Stimulated activated CD4-positive, alpha-beta T cell treated with anti-CD3 and anti-CD28 coated beads, TNF-alpha, amount 100 ng/mL, for 1 hour (primary cell): ENCODE measurements around the gene NDUFA8.

ENCODE experiments used
- DNase-seq, 3 donors: peaks; one replicate each; pipeline ENCODE4 v3.0.0-alpha.2; 2020; ENCODE audit warnings: low read depth in 3 of 3, low spot score in 1 of 3

The NDUFA8 gene

DNA sequence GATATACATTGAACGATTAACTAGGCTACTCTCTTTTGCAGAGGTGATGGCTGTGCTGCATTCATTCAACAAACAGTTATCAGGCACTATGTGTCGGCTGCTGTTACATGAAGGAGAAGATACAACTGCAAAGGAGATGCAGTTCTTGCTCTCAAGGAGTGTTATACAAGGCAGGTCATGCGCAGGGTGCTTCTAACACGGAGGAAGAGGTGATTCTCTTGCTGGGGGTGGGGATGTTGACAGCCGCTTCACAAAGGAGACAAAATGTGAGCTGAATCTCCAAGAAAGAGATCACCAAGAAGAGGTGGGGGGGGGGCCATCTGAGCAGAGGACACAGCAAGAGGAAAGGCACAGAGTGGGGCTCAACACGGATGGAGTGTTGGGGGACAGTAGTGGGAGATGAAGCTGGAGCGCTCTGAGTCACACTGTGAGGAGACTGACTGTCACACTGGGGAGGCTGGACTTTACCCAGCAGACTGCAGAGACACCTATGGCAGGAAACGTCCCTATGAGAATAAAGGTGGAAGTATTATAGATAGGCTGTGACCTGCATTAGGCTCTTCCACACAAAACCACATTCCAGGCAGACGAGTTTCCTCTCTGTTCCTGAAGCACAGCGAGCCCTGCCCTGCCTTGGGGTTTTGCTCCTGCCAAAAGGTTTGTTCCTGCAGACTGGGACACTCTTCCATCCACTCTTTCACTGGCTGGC is 20.9 kb downstream of the NDUFA8 start:
- DNase-seq: no peak

- no peak for DNase-seq
These were observed 24.1 kb downstream of the NDUFA8 start for GRCh38 chr9:122135529-122135859.

DNA sequence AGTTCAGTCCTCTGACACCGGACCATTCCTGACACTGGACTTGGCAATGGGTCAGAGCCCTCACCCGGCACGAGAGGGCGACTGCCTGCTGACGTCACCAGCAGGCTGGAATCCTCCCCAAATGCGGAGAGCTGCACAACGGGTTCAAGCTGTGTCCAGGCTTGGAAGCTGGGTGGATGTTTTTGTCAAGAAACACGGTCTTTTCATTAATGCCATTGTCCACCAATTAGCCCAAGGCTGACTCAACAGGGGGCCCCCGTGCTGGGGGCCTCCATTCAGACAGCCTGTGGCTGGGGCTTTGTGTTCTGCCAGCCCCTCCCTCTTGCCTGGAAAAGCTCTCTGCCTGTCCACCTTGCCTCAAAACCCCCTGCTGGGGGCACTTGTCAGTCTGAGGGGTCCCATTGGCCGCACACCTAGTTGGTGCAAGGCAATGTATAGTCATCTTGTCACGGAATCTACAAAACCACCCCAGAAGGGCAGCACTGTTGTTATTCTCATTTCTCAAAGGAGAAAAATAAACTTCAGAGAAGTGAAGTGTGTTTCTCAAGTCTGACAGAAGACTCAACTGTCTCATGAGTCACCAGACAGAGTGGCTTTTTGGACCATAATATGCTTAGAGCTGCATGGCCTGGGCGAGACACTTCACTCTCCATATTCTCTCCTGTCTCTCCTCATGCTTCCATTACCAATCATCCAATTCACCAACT is 24.6 kb downstream of the NDUFA8 start:
- DNase-seq: no peak

GRCh38 chr9:122133984-122134535 is 25.5 kb downstream of the NDUFA8 start:
- no peak for DNase-seq

DNA sequence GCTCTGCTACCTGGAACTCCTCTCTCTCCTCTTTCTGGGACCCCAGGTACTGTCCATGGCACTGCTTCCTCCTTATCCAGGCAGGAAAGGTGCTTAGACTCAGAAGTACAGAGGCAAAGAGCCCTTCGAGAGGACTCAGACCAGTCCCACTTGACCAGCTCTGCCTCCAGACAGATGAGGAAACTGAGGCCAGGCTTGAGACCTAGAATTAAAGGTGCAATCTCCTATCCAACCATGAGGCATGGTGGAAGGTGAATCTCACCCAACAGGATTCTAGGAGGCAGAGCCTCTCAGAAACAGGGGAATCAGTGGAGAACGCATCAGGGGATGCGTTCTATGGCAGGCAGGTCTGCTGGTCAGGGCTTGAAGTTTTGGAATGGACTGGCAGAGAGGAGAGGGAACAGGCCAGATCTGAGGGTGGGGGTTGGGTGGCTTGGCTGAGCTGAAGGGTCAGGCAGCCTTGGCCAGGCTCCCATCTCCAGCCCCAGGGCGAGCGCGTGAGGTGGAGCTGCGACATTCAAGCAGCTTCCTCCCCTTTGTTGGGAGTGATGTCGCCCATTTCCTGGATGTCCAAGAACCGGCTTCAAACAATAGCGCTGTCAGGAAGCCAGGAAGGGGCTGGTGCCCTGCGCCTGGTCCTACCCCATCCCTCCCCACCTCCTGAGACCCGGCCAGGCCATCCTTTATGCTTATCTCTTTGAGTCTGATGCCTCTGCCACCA is 26.2 kb downstream of the NDUFA8 start:
- no peak for DNase-seq

DNA sequence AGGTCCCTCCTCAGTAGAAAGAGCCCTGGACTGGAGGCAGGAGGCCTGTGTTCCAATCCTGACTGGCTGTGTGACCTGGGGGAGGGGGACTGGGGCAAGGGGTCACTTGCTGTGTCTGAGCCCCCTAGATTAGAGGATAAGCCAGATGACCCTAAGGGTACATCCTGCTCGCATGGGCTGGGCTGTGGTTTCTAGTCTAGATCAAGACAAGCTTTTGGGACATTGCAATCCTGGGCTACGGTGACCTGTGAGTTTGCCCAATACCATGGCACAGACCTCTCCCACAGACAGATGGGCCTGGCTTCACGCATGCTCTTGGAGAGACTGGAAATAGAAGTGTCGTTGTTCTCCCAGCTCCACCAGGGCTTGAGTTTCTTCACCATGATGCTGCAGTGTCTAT is 27.0 kb downstream of the NDUFA8 start:
- no peak for DNase-seq

GRCh38 chr9:122131401-122132001 is 28.1 kb downstream of the NDUFA8 start:
- no peak for DNase-seq

DNA sequence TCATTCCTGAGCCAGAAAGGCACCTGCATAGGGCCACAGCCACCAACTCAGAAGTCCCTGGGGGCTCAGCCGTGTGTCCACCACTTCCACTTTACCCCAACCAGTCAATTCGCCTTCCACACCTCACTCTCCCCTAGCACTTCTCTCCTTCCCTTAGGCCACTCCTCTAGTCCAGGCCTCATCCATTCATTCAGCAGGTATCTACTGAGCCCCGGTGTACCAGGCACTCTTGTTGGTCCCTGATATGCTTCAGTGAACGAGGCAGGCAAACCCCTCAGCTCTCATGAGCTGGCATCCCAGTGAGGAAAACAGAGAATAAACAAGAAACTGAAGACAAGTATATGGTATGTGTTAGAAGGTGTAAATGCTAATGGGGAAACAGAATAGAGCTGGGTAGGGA is 28.7 kb downstream of the NDUFA8 start:
- DNase-seq: no peak

- no peak for DNase-seq
These were observed 29.6 kb downstream of the NDUFA8 start for GRCh38 chr9:122129969-122130368.

DNA sequence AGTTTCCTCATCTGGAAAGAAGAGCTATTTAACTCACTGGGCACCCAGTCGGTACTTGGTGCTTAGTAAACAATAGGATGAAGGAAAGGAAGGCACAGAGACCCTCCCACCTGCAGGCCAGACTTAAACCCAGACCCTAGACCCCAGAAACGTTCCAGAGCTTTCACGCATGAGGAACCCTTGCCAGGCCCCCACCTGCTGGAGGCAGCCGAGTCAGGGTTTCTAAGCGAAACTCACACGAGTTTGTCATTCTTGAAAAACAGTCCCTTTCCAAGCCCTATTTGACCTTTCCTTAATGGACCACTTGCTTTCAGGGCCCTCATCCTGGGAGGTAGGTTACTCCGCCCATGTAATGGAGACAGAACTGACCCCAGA is 30.6 kb downstream of the NDUFA8 start:
- DNase-seq: no peak

DNA sequence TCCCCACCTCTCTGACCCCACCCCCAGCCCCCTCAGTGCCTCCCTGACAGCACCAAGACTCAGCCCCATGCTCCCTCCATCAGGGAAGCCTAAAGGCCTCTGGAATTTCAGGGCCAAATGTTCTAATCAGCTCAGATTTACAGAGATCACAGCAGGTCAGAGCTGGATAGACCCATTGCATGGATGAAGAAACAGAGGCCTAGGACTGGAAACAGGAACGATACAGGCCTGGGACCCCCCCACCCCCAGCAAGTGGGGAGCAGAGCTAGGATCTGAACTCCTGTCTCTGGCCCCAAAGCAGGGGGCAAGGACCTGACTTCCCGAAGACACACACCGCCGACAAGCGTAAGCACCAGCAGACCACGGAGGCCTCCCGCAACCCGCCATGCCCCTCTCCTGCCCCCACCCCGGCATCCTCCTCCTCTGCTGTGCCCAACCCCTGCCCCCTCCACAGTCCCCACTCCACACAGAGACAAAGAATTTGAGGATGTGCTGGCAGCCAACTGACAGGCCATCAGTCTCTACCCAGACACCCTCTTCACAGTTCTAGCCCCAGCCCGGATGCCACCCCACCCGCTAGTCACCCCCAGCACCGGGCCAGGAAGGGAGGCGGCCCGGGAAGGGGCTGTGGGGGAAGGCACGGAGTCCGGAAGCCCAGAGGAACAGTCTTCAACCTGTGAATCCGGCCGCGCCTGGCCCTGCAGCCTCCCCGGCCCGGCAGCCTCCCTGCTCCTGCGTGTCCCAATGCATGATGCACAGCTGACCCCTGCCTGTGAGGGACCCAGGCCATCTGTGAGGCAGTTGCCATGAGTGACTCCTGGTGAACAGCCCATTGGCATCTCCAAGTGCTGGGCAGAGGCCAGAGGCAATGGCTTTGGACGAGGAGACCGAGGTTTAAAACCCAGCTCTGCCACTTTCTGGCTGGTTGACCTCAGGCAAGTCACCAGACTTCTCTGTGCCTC is 31.3 kb downstream of the NDUFA8 start:
- no peak for DNase-seq

DNA sequence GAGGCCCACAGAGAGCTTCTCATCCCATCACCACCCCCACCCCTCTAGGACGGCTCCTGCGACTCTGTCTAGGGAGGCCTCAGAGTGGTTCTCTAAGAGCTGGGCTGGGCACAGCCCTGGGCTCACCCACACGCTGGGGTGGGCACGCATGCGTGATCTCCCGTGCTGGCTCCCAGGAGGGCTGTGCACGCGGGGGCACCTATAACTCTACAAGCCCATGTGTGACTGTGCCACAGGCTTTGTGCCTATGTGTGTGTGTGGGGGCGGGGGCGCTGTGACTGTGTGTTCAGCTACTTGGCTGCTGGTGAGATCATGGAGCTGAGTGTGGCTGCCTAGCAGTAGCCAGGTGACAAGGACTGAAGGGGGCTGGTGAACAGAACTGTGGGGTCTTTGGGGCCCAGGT is 32.2 kb downstream of the NDUFA8 start:
- no peak for DNase-seq

DNA sequence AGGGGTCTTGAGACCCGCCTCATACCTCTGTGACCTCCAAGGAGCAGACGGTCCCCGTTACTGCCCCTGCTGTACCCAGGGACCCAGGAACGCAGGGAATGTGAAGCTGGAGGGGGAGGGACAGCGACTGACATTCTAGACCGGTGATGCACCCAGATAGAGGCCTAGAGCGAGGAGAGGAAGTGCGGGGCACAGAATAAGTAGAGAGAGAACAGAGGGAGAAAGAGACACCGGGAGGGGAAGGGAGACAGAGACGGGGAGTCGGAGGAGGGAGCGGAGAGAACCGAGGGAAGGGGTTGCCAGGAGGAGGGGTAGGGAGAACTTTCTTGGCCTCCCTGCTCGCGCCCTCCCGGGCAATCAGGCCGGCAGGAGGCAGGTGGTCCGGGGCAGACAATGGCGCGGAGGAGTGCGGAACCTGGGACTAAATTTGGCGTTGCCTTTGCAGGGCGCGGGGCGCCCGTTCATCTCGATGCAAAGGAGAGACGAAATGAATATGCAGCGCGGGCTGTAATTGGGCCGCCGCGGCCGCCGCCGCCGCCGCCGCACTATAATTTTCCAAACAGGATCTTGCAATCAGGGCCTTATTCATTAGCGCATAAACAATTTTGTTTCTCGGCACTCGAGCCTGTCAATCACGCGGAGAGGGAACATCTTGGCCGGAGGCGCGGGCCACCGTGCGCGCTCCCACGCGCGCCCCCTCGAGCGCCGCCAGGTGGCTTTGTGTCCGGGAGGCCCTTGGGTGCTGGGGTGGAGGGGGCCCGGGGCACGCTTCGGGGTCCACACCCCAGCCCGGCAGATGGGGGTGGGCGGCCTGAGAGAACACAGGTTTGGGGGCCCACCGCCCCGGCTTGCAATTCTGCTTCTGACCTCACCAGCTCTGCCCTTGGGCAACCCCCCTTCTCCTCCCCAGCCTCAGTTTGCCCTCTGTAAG is 33.0 kb downstream of the NDUFA8 start:
- no peak for DNase-seq

GRCh38 chr9:122125509-122126330 is 33.9 kb downstream of the NDUFA8 start:
- DNase-seq: no peak

DNA sequence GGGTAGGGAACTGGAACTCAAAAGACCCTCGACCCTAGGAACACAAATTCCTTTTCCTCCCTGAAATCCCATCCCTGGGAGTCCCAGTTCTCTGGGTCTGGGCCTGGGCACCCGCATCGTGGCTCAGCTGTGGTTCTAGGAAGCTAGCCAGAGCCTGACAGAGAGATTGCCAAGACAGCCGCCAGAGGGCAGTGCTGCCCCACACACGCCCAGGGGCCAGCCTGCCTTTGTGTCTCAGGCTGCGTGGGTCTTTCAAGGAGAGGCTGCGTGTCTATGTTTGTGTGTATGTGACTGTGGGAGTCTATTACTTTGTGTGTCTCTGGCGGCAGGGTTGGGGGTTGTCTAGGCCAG is 34.4 kb downstream of the NDUFA8 start:
- peak; percentile 42 to 71 (median 61) for DNase-seq

- no peak for DNase-seq
These were observed 35.1 kb downstream of the NDUFA8 start for GRCh38 chr9:122124528-122124927.

DNA sequence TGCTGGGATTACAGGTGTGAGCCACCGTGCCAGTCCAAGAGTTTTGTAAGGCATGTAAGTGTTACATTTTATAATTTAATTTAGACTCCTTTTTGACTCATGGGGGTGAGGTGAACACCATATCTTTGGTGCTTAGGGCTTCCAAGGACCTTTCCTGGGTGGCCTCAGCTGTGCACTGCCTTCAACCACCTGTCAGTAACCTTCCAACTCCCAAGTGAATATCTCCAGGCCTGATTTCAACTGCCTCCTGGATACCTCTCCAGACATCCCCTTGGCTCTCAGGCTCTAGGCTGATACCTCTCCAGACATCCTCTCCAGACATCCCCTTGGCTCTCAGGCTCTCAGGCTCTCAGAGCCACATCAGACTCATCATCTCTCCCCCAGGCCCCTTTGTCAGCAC is 35.5 kb downstream of the NDUFA8 start:
- no peak for DNase-seq

DNA sequence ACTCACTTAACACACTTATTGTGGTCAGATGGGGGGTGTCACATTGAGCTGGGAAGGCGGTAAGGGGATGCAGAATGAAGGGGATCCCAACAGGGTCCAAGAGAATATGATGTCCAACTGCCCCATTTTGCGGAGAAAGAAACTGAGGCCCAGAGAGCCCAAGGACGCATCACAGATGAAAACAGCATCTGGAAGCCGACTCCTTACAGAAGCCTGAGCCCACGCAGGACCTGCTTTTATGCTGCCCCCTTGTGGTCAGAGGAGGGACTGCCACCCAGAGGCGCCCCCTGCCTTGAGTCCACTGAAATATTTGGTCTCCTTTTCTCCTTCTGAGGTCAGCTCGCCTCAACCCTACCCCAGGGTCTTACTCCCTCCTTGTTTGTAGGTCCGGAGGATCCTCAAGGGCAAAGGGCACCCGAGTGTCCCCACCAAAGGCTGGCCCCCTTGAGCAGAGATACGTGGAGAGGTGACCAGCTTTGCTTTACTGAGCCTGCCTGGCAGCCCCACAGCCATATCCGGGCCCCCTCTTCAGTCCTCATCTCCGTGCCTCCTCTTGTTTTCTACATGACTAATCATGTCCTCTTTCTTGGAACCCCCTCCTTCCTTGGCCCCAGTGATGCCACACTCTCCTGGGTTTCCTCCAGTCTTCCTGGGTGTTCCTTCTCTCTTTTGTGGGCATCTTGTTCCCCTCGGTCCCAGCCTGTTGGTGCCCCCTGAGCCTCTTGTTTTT is 36.5 kb downstream of the NDUFA8 start:
- DNase-seq: peak; percentile 29 to 65 (median 41)
